Measurements from ENCODE around the gene PAAF1.

DNA sequence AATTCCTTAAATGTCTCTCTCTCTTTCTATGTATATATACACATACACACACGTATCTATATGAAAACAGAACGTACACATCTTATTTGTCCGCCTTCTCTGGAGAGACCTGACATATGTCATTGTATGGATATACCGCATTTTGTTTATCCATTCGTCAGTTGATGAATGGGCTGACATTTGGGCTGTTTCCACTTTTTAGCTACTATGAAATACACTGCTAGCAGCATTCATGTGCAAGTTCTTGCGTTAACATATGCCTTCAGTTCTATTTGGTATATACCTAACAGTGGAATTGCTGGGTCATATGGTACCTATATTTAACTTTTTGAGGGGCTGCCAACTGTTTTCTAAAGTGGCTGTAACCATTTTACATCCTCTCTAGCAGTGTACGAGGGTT lies 56.0 kb downstream of the PAAF1 start:
- TF ChIP-seq POLR2A (IDR thresholded peaks at IDR 0.05), result no peak
- TF ChIP-seq, protein P1, sequence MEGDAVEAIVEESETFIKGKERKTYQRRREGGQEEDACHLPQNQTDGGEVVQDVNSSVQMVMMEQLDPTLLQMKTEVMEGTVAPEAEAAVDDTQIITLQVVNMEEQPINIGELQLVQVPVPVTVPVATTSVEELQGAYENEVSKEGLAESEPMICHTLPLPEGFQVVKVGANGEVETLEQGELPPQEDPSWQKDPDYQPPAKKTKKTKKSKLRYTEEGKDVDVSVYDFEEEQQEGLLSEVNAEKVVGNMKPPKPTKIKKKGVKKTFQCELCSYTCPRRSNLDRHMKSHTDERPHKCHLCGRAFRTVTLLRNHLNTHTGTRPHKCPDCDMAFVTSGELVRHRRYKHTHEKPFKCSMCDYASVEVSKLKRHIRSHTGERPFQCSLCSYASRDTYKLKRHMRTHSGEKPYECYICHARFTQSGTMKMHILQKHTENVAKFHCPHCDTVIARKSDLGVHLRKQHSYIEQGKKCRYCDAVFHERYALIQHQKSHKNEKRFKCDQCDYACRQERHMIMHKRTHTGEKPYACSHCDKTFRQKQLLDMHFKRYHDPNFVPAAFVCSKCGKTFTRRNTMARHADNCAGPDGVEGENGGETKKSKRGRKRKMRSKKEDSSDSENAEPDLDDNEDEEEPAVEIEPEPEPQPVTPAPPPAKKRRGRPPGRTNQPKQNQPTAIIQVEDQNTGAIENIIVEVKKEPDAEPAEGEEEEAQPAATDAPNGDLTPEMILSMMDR (IDR thresholded peaks at IDR 0.05), result no peak
